ENCODE results near the gene RHOF. TPM values are rescaled to one million over a fixed set of nuclear protein-coding genes. Genes with fewer than 3 reads are reported as not detected.

RHOF gene
- total RNA-seq, 1 donor from 2014 or later: 41.0 TPM

GRCh38 chr12:121770813-121771625, 22.5 kb downstream of the RHOF start:
- intact Hi-C loops (cut with DNase I): loop anchor here (10.0 kb wide), 1 partner anchor 66 kb away; no protein-coding TSS in a partner anchor
- Histone ChIP-seq H3K27me3 (no peaks in the 10 kb centered on the region), H3K27ac (no peak overlapping the region), H3K9me3 (no peaks in the 10 kb centered on the region), H3K4me3 (no peak overlapping the region), H3K36me3 (no peaks in the 10 kb centered on the region), H3K4me1 (no peaks in the 10 kb centered on the region)
- no peak for ATAC-seq
- TF ChIP-seq CTCF (IDR thresholded peaks at IDR 0.05): no peak
- no peak for DNase-seq

DNA sequence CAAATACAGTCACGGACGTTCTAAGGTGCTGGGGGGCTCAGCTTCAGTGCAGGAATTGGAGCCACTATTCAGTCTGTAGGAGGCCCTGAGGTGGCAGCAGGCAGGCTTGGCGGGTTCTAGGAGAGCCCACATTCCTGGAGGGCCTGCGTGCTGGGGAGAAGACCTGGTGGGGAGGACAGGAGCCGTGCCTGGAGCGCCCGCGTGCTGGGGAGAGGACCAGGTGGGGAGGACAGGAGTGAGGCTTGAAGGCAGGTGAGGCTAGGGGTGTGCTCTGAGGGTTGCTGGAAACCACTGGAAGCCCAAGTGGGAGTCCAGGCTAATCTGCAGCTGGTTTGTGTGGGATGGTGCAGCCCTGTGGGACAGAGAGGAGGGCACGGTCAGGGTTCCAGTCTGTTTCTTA, 23.1 kb downstream of the RHOF start:
- Histone ChIP-seq H3K4me3 (no peak overlapping the region), H3K27ac (no peak overlapping the region), H3K36me3 (no peaks in the 10 kb centered on the region), H3K27me3 (no peaks in the 10 kb centered on the region), H3K4me1 (no peaks in the 10 kb centered on the region), H3K9me3 (no peaks in the 10 kb centered on the region)
- ATAC-seq (no peak), DNase-seq (no peak)
- intact Hi-C loops (cut with DNase I): loop anchor here (10.0 kb wide), 1 partner anchor 66 kb away; no protein-coding TSS in a partner anchor
- TF ChIP-seq CTCF (IDR thresholded peaks at IDR 0.05): no peak

DNA sequence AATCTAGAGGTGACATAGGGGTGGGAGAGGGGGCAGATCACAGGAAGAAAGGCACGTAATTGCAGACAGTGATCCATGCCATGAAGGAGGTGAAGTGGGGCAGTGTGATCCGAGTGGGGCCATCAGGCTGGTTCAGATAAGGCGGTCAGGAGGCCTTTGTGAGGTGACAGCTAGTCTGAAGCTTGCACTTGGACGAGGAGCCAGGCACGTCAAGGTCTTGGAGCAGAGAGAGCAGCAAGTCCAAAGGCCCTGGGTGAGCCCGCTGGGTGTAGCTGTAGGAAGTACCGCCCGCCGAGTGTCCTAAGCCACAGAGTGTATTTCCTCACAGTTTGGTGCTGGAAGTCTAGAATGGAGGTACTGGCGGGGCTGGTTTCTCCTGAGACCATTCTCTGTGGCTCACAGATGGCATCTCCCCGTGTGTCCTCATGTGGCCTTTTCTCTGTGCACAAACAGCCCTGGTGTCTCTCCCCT, 23.6 kb downstream of the RHOF start:
- H3K4me1 ChIP-seq: no peaks in the 10 kb centered on the region
- DNase-seq: no peak
- no peak for TF ChIP-seq CTCF (IDR thresholded peaks at IDR 0.05)
- no peak overlapping the region for H3K4me3 ChIP-seq
- intact Hi-C loops (cut with DNase I): loop anchor here (10.0 kb wide), 1 partner anchor 65 kb away; no protein-coding TSS in a partner anchor
- no peak for ATAC-seq
- no peaks in the 10 kb centered on the region for H3K27me3 ChIP-seq
- no peaks in the 10 kb centered on the region for H3K9me3 ChIP-seq
- no peaks in the 10 kb centered on the region for H3K36me3 ChIP-seq
- no peak overlapping the region for H3K27ac ChIP-seq

DNA sequence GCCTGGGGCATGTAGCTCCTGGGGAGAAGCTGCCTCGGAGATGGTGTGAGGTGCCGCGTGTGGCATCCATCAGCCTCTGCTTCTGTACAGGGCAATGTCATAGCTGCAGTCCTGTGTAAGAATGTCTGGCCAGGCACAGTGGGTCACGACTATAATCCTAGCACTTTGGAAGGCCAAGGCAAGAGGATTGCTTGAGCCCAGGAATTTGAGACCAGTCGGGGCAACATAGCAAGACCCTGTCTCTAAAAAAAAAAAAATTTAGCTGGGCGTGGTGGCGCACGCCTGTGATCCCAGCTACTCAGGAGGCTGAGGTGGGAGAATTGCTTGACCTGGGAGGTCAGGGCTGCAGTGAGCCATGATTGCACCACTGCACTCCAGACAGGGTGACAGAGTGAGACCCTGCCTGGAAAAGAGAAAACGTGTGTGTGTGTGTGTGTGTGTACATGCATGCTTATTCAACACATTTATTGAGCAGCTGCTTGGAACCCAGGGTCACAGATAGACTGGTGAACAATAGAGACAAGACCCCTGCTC, 24.1 kb downstream of the RHOF start:
- DNase-seq (no peak), ATAC-seq (no peak)
- Histone ChIP-seq H3K4me3 (no peak overlapping the region), H3K27me3 (no peaks in the 10 kb centered on the region), H3K4me1 (no peaks in the 10 kb centered on the region), H3K27ac (no peak overlapping the region), H3K9me3 (no peaks in the 10 kb centered on the region), H3K36me3 (no peaks in the 10 kb centered on the region)
- no peak for TF ChIP-seq CTCF (IDR thresholded peaks at IDR 0.05)
- intact Hi-C loops (cut with DNase I): no loop called here

DNA sequence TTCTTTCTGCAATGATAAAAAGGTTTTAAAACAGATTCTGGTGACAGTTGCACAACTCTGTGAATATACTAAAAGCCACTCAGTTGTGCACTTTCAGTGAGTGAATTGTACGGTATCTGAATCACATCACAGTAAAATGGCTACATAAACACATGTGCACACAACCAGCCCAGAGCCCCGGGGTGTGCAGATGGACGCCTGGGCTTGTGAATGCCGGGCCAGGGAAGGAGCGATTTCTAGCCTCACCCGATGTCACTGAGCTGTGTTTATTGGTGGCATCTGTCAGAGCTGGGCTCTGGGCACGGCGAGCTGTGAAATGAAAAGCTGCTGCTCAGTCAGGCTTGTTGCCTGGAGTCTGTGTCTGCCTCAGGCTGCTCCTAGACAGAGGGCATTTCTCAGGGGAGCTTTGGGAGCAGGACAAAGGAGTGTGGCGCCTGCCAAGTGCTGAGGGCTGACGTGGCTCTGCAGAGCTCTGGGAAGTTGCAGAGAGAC, 25.9 kb downstream of the RHOF start:
- DNase-seq (no peak), ATAC-seq (no peak)
- no peak overlapping the region for H3K27ac ChIP-seq

More for the DNA sequence above, 25.9 kb downstream of the RHOF start:
- intact Hi-C loops (cut with DNase I): no loop called here
- Histone ChIP-seq H3K9me3 (no peaks in the 10 kb centered on the region), H3K4me1 (no peaks in the 10 kb centered on the region), H3K4me3 (no peak overlapping the region), H3K36me3 (no peaks in the 10 kb centered on the region), H3K27me3 (no peaks in the 10 kb centered on the region)
- no peak for TF ChIP-seq CTCF (IDR thresholded peaks at IDR 0.05)
